KMS-11 (cell line): Measurements from ENCODE around the gene HAUS5.
A peak's percentile ranks its signal among the peaks of the same experiment; 100 is the strongest.
"Not testable (repeated sequence)": the region's sequence is repeated elsewhere in the genome, so short reads cannot be mapped to it uniquely, and the experiment has no call there.

Experiments used
- H2AFZ ChIP-seq: fragments of 200-600 bp; sonication (generic); 2 replicates; pipeline ENCODE4 v1.6.1; 2016; ENCODE audit warnings: antibody characterized with exemption, mixed run types, low read depth
- H3K27ac ChIP-seq: fragments of 200-600 bp; sonication (generic); 2 replicates; pipeline ENCODE4 v1.6.1; 2016; ENCODE audit warnings: mild to moderate bottlenecking, mixed run types
- H3K27me3 ChIP-seq: fragments of 200-600 bp; sonication (generic); 2 replicates; pipeline ENCODE4 v1.6.1; 2017; ENCODE audit warnings: mild to moderate bottlenecking, low read depth, mixed run types, moderate library complexity; ENCODE audit not compliant: insufficient read depth
- H3K36me3 ChIP-seq: fragments of 200-600 bp; sonication (generic); 2 replicates; pipeline ENCODE4 v1.6.1; 2017; ENCODE audit warnings: mild to moderate bottlenecking, mixed run types; ENCODE audit not compliant: insufficient read depth
- H3K4me1 ChIP-seq: fragments of 200-600 bp; sonication (generic); 2 replicates; pipeline ENCODE4 v1.6.1; 2016; ENCODE audit warnings: mild to moderate bottlenecking, low read depth, mixed run types; ENCODE audit not compliant: poor library complexity, severe bottlenecking
- H3K4me2 ChIP-seq: fragments of 200-600 bp; sonication (generic); 2 replicates; pipeline ENCODE4 v1.7.0; 2016; ENCODE audit warnings: mild to moderate bottlenecking, mixed run types
- H3K4me3 ChIP-seq: fragments of 200-600 bp; sonication (generic); IDR thresholded peaks from 2 replicates; pipeline ENCODE4 v1.6.1; 2017; ENCODE audit warnings: low read depth, low read length, mixed read lengths; ENCODE audit not compliant: insufficient read depth
- H3K79me2 ChIP-seq: fragments of 200-600 bp; sonication (generic); 2 replicates; pipeline ENCODE4 v1.6.1; 2016; ENCODE audit warnings: low read depth, mixed run types; ENCODE audit not compliant: insufficient read depth
- H3K9ac ChIP-seq: fragments of 200-600 bp; sonication (generic); 2 replicates; pipeline ENCODE4 v1.6.1; 2016; ENCODE audit warnings: mild to moderate bottlenecking, mixed run types
- H4K20me1 ChIP-seq: fragments of 200-600 bp; sonication (generic); 2 replicates; pipeline ENCODE4 v1.6.1; 2016; ENCODE audit warnings: mild to moderate bottlenecking, mixed run types; ENCODE audit not compliant: insufficient read depth
- CTCF ChIP-seq: fragments of 200-600 bp; sonication (generic); conservative IDR thresholded peaks from 2 replicates; pipeline ENCODE4 v1.6.1; 2017; ENCODE audit warnings: low read depth, mild to moderate bottlenecking, antibody characterized with exemption, low read length, moderate library complexity, mixed read lengths

The HAUS5 gene

GRCh38 chr19:35596366-35596999, 16.1 kb upstream of the HAUS5 start:
- Histone ChIP-seq H3K36me3 (no peaks in the 10 kb centered on the region), H3K9ac (no peak overlapping the region), H3K4me1 (no peaks in the 10 kb centered on the region), H4K20me1 (no peaks in the 10 kb centered on the region), H2AFZ (0 out of 2 replicates have a peak overlapping the region, but pooled peaks have one; percentile 23), H3K79me2 (no peaks in the 10 kb centered on the region), H3K27ac (no peak overlapping the region), H3K27me3 (peaks cover 26% of the 10 kb centered on the region; the same call in 1 of the 2 replicates), H3K4me2 (no peak overlapping the region), H3K4me3 (no peak overlapping the region)
- TF ChIP-seq CTCF, result no peak

- Histone ChIP-seq H2AFZ (no peak overlapping the region), H3K4me2 (no peak overlapping the region), H3K79me2 (no peaks in the 10 kb centered on the region), H3K4me1 (no peaks in the 10 kb centered on the region), H3K4me3 (no peak overlapping the region), H4K20me1 (no peaks in the 10 kb centered on the region), H3K36me3 (no peaks in the 10 kb centered on the region), H3K27ac (no peak overlapping the region), H3K9ac (no peak overlapping the region), H3K27me3 (peaks cover 26% of the 10 kb centered on the region; the same call in 1 of the 2 replicates)
- TF ChIP-seq CTCF, result no peak
Measured at GRCh38 chr19:35601971-35602370, 10.6 kb upstream of the HAUS5 start.

DNA sequence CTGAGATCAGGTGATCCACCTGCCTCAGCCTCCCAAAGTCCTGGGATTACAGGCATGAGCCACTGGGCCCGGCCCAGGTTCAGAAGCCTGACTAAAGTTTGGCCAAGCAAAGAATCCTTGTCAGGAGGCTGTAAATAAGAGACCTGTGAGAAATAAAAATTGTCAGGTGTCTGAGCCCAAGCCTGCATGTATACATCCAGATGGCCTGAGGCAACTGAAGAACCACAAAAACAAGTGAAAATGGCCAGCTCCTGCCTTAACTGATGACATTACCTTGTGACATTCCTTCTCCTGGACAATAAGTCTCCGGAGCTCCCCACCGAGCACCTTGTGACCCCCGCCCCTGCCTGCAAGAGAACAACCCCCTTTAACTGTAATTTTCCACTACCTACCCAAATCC, 8.1 kb upstream of the HAUS5 start:
- H3K27me3 ChIP-seq, result peaks cover 13% of the 10 kb centered on the region; the same call in 1 of the 2 replicates
- not testable (repeated sequence) for H2AFZ ChIP-seq, H3K36me3 ChIP-seq, H3K9ac ChIP-seq, H3K4me3 ChIP-seq, H3K4me1 ChIP-seq, H3K79me2 ChIP-seq, H3K4me2 ChIP-seq, H3K27ac ChIP-seq, H4K20me1 ChIP-seq

DNA sequence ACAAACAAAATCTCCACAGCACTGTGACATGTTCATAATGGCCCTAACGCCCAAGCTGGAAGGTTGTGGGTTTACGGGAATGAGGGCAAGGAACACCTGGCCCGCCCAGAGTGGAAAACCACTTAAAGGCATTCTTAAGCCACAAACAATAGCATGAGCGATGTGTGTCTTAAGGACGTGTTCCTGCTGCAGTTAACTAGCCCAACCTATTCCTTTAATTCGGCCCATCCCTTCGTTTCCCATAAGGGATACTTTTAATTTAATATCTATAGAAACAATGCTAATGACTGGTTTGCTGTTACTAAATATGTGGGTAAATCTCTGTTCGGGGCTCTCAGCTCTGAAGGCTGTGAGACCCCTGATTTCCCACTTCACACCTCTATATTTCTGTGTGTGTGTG, 5.4 kb upstream of the HAUS5 start:
- H2AFZ ChIP-seq, H3K27me3 ChIP-seq, H3K79me2 ChIP-seq: not testable (repeated sequence)

GRCh38 chr19:35607661-35608060, 4.9 kb upstream of the HAUS5 start:
- Histone ChIP-seq H3K4me3 (no peak overlapping the region), H3K79me2 (no peaks in the 10 kb centered on the region), H3K4me2 (no peak overlapping the region), H3K36me3 (no peaks in the 10 kb centered on the region), H3K9ac (no peak overlapping the region), H2AFZ (no peak overlapping the region), H3K4me1 (peaks cover 3% of the 10 kb centered on the region), H4K20me1 (no peaks in the 10 kb centered on the region), H3K27ac (no peak overlapping the region), H3K27me3 (peaks cover 2% of the 10 kb centered on the region; the same call in 1 of the 2 replicates)
- no peak for TF ChIP-seq CTCF

More for the DNA sequence above, 5.4 kb upstream of the HAUS5 start:
- H3K4me3 ChIP-seq, H3K4me1 ChIP-seq, H3K9ac ChIP-seq, H3K27ac ChIP-seq, H3K4me2 ChIP-seq, H4K20me1 ChIP-seq, H3K36me3 ChIP-seq: not testable (repeated sequence)
